Upper lobe of left lung (tissue), 6 donors: ENCODE data around the gene IGSF21. TPM values are rescaled to one million over a fixed set of nuclear protein-coding genes. Genes with fewer than 3 reads are reported as not detected.

Source experiments
- ATAC-seq, 2 donors: fragments of 200-7000 bp; cut with Tn5 transposase; one replicate each; pipeline ENCODE4 v1.9.1; 2022; ENCODE audit warnings: mild to moderate bottlenecking in 2 of 2, moderate library complexity in 2 of 2; ENCODE audit not compliant: low FRiP score in 2 of 2
- DNase-seq, 2 donors: peaks; one replicate each; pipeline ENCODE4 v3.0.0-alpha.2; 2019 to 2020
- H3K27ac ChIP-seq, 4 donors: fragments of 200-600 bp; sonication (generic); one replicate each; pipeline ENCODE4 v1.5.1; 2016 to 2019
- H3K27me3 ChIP-seq, 4 donors: fragments of 200-600 bp; sonication (generic); one replicate each; pipeline ENCODE4 v1.5.1; 2017 to 2019
- H3K36me3 ChIP-seq, 4 donors: fragments of 200-600 bp; sonication (generic); one replicate each; pipeline ENCODE4 v1.5.1; 2016 to 2019
- H3K4me1 ChIP-seq, 4 donors: fragments of 200-600 bp; sonication (generic); one replicate each; pipeline ENCODE4 v1.5.1; 2018 to 2019
- H3K4me3 ChIP-seq, 4 donors: fragments of 200-600 bp; sonication (generic); one replicate each; pipeline ENCODE4 v1.5.1; 2017 to 2019; ENCODE audit warnings: mild to moderate bottlenecking in 2 of 4, moderate library complexity in 1 of 4
- H3K9me3 ChIP-seq, 4 donors: fragments of 200-600 bp; sonication (generic); one replicate each; pipeline ENCODE4 v1.5.1; 2018 to 2019
- EP300 ChIP-seq, 4 donors: sonication (generic); formaldehyde crosslinking; IDR thresholded peaks; one replicate each; pipeline ENCODE4 v1.5.1; 2017; ENCODE audit warnings: antibody characterized with exemption in 4 of 4, control low read depth in 2 of 4
- POLR2A ChIP-seq, 4 donors: fragments of 450-650 bp; IDR thresholded peaks; one replicate each; pipeline ENCODE4 v1.5.1; 2016 to 2017; ENCODE audit warnings: antibody characterized with exemption in 4 of 4, mild to moderate bottlenecking in 2 of 4
- POLR2AphosphoS5 ChIP-seq, 2 donors: sonication (generic); formaldehyde crosslinking; IDR thresholded peaks; one replicate each; pipeline ENCODE4 v1.5.1; 2017; ENCODE audit warnings: antibody characterized with exemption in 2 of 2
- WGBS, 2 donors: methylation state at CpG; one replicate each; pipeline ENCODE4 v1.1.5; 2017 to 2018; 5-methylcytosine and 5-hydroxymethylcytosine counted together
- total RNA-seq, 6 donors: library from RNA; depleted of rRNA in 4 of 6; stranded (reverse); fragments of >200 nt in 4 of 6; gene quantifications; one replicate each; pipeline versions ENCODE4 v1.1.0 to v1.2.1, GENCODE V29; 2016 to 2021
- TF ChIP-seq, protein P1 (sequence below), 6 experiments: fragments of 450-650 bp in 4 of 6; fragments of 200-600 bp in 2 of 6; sonication (generic) in 2 of 6; IDR thresholded peaks; one replicate each; pipeline ENCODE4 v1.5.1; 2016 to 2019; ENCODE audit warnings: antibody characterized with exemption in 6 of 6
- donor health status: DM: no; HTN: no; CAD: no; lungs with moderate emphysema.
- donor health status: DM: no; HTN: yes; CAD: no; lungs with severe emphysema.

The IGSF21 gene
- total RNA-seq, 6 donors from 2014 or later: 1.1 to 2.9 (median 2.0) TPM; not detected in 1

DNA sequence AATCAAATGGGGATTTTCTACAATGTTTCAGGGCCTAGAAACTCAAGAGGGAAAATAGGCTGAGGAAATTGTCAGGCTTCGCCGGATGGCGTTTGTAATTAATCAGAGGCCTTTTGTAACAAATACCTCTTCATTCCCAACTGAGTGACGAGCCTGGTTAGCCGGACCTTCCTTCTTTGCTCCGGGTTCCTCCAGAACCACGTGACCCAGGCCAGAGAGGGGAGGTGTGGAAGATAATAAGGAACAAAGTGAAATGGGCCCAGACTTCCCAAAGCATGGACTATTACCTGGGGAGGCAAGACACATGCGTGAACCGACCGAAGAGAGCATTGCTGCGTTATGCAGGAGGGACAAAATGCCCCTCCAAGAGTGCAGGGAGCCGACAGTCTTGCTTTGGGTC lies 7.5 kb upstream of the IGSF21 start:
- TF ChIP-seq EP300 (IDR thresholded peaks at IDR 0.05) (no peak), POLR2AphosphoS5 (IDR thresholded peaks at IDR 0.05) (no peak), POLR2A (IDR thresholded peaks at IDR 0.05) (no peak)
- TF ChIP-seq, protein P1, sequence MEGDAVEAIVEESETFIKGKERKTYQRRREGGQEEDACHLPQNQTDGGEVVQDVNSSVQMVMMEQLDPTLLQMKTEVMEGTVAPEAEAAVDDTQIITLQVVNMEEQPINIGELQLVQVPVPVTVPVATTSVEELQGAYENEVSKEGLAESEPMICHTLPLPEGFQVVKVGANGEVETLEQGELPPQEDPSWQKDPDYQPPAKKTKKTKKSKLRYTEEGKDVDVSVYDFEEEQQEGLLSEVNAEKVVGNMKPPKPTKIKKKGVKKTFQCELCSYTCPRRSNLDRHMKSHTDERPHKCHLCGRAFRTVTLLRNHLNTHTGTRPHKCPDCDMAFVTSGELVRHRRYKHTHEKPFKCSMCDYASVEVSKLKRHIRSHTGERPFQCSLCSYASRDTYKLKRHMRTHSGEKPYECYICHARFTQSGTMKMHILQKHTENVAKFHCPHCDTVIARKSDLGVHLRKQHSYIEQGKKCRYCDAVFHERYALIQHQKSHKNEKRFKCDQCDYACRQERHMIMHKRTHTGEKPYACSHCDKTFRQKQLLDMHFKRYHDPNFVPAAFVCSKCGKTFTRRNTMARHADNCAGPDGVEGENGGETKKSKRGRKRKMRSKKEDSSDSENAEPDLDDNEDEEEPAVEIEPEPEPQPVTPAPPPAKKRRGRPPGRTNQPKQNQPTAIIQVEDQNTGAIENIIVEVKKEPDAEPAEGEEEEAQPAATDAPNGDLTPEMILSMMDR (IDR thresholded peaks at IDR 0.05): no peak
- Histone ChIP-seq H3K4me1 (no peaks in the 10 kb centered on the region), H3K9me3 (no peaks in the 10 kb centered on the region), H3K27ac (no peak overlapping the region), H3K4me3 (no peak overlapping the region), H3K27me3 (no peaks in the 10 kb centered on the region), H3K36me3 (no peaks in the 10 kb centered on the region)
- DNase-seq (no peak), ATAC-seq (no peak)
- WGBS, 2 donors: 63 to 68% methylated on average over 12 of the region's 12 CpGs

GRCh38 chr1:18100491-18101063 lies 7.0 kb upstream of the IGSF21 start:
- Histone ChIP-seq H3K27ac (no peak overlapping the region), H3K4me1 (no peaks in the 10 kb centered on the region), H3K9me3 (no peaks in the 10 kb centered on the region), H3K27me3 (no peaks in the 10 kb centered on the region), H3K4me3 (no peak overlapping the region), H3K36me3 (no peaks in the 10 kb centered on the region)
- TF ChIP-seq, protein P1 (IDR thresholded peaks at IDR 0.05): peak; percentile 48 to 72 (median 62)
- no peak for TF ChIP-seq POLR2AphosphoS5 (IDR thresholded peaks at IDR 0.05)
- ATAC-seq: peak in 1 of 2 donors; percentile 84
- 1 to 5% methylated on average over 10 of the region's 10 CpGs for WGBS, 2 donors
- DNase-seq: peak in 1 of 2 donors; percentile 40

GRCh38 chr1:18101508-18101907 lies 6.1 kb upstream of the IGSF21 start:
- H3K27me3 ChIP-seq: no peaks in the 10 kb centered on the region
- ATAC-seq: no peak
- H3K4me3 ChIP-seq: no peak overlapping the region
- no peaks in the 10 kb centered on the region for H3K36me3 ChIP-seq
- DNase-seq: no peak
- TF ChIP-seq POLR2A (IDR thresholded peaks at IDR 0.05) (no peak), EP300 (IDR thresholded peaks at IDR 0.05) (no peak), POLR2AphosphoS5 (IDR thresholded peaks at IDR 0.05) (no peak)
- TF ChIP-seq, protein P1 (IDR thresholded peaks at IDR 0.05): no peak
- no peaks in the 10 kb centered on the region for H3K4me1 ChIP-seq
- WGBS, 2 donors: 78 to 86% methylated on average over 2 of the region's 2 CpGs
- no peaks in the 10 kb centered on the region for H3K9me3 ChIP-seq
- no peak overlapping the region for H3K27ac ChIP-seq

DNA sequence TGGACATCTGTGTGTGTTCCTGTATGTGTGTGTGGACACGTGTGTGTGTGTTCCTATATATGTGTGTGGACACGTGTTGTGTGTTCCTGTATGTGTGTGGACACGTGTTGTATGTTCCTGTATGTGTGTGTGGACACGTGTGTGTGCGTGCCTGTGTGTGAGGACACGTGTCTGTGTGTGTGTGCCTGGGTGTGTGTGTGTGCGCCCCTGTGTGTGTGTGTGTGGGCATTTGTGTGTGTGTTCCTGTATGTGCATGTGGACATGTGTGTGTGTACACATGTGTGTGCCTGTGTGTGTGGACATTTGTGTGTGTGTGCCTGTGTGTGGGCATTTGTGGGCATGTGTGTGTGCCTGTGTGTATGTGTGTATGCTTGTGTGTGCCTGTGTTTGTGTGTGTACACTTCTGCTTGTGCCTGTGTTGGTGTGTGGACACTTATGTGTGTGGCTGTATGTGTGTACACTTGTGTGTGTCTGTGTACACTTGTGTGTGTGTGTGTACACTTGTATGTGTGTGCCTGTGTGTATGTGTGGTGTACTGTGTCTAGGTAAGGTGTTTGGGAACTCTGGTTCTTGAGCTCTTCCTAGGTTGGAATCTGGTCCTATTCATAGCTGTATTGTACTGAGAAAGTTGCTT lies 3.7 kb upstream of the IGSF21 start:
- TF ChIP-seq POLR2A (IDR thresholded peaks at IDR 0.05) (no peak), POLR2AphosphoS5 (IDR thresholded peaks at IDR 0.05) (no peak), EP300 (IDR thresholded peaks at IDR 0.05) (no peak)
- TF ChIP-seq, protein P1 (IDR thresholded peaks at IDR 0.05): no peak
- Histone ChIP-seq H3K27ac (no peak overlapping the region), H3K4me3 (no peak overlapping the region), H3K4me1 (peaks cover 0 to 14% (median 0%) of the 10 kb centered on the region in 4 donors), H3K9me3 (no peaks in the 10 kb centered on the region), H3K27me3 (peaks cover 0 to 18% (median 7%) of the 10 kb centered on the region in 4 donors), H3K36me3 (no peaks in the 10 kb centered on the region)
- ATAC-seq (no peak), DNase-seq (no peak)
- 79% methylated on average over 7 of the region's 7 CpGs for WGBS, 2 donors
